Bronchial epithelial cell (primary cell): Measurements from ENCODE around the gene CHI3L2. TPM values are rescaled to one million over a fixed set of nuclear protein-coding genes. Genes with fewer than 3 reads are reported as not detected.
A peak's percentile ranks its signal among the peaks of the same experiment; 100 is the strongest.

ENCODE experiments used
- DNase-seq: peaks from one replicate; pipeline ENCODE4 v3.0.0-alpha.2; 2010; ENCODE audit warnings: low read depth
- FAIRE-seq: peaks from 2 replicates; lab custom pipeline; 2011; peaks lifted over from hg19 to GRCh38; lab: Jason Lieb, UNC
- H3K27me3 ChIP-seq: 2 replicates; pipeline ENCODE4 v1.5.1; 2011; ENCODE audit warnings: low read length; ENCODE audit not compliant: control insufficient read depth, insufficient read depth
- H3K36me3 ChIP-seq: 2 replicates; pipeline ENCODE4 v1.5.1; 2011; ENCODE audit warnings: low read length; ENCODE audit not compliant: control insufficient read depth, insufficient read depth
- H3K4me3 ChIP-seq: 2 replicates; pipeline ENCODE4 v1.5.1; 2011; ENCODE audit warnings: mild to moderate bottlenecking, low read depth, low read length, control low read depth
- total RNA-seq: library from RNA; depleted of rRNA; stranded (reverse); fragments of >200 nt; gene quantifications from 2 replicates; pipeline ENCODE4 v1.2.1, GENCODE V29; 2014
- TF ChIP-seq, protein P1 (sequence below): IDR thresholded peaks from 2 replicates; pipeline ENCODE4 v1.5.1; 2011; ENCODE audit warnings: mild to moderate bottlenecking, moderate library complexity, low read length, control low read depth, inconsistent platforms; ENCODE audit not compliant: insufficient read depth, severe bottlenecking

CHI3L2 gene
- total RNA-seq, 1 donor from 2014 or later = not detected

GRCh38 chr1:111225717-111226400 is 1.7 kb upstream of the CHI3L2 start:
- no peak for FAIRE-seq
- no peak for DNase-seq
- Histone ChIP-seq H3K27me3 (no peaks in the 10 kb centered on the region), H3K4me3 (no peak overlapping the region), H3K36me3 (no peaks in the 10 kb centered on the region)
- TF ChIP-seq, protein P1, sequence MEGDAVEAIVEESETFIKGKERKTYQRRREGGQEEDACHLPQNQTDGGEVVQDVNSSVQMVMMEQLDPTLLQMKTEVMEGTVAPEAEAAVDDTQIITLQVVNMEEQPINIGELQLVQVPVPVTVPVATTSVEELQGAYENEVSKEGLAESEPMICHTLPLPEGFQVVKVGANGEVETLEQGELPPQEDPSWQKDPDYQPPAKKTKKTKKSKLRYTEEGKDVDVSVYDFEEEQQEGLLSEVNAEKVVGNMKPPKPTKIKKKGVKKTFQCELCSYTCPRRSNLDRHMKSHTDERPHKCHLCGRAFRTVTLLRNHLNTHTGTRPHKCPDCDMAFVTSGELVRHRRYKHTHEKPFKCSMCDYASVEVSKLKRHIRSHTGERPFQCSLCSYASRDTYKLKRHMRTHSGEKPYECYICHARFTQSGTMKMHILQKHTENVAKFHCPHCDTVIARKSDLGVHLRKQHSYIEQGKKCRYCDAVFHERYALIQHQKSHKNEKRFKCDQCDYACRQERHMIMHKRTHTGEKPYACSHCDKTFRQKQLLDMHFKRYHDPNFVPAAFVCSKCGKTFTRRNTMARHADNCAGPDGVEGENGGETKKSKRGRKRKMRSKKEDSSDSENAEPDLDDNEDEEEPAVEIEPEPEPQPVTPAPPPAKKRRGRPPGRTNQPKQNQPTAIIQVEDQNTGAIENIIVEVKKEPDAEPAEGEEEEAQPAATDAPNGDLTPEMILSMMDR = no peak

DNA sequence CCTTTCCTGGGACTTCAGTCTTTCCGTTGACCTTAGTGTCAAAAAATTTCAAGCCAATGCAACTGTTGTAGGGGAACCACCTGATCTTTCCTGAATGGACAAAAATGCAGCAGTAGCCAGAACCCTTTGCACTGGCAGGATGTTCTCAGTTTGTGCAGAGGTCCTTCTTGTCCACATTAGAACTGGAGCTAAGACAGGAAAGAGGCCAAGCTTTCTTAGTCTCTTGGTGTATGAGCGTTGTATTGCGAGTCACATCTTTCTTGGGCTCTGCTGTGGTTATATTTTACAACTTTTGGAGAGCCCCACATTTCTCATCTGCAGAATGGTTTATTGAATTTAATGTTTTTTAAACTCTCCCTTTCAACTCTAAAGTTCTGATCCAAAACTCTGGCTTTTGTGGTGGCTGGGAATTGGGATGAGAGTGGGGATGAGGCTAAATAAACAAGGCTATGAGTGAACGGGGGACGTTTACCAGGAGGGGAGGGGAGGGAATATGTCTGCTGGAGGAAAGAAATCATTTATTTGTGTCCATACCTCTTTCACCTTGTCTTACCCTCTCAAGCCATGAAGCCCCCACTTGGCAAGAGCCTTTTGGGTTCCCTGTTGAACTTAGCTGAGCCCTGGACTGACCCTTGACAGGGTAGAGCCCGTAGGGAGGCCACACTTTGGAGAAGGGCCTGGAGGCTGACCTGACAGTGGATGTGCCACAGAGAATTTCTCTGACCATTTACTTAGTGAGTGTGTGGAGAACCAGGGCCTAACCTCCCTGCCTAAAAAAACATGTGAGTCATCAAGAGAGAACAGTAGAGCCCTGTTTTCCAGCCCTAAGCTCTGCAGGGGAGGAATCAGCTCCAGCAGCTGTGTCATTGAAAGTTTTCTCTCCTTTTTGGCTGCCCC is 586 bp downstream of the CHI3L2 start:
- H3K4me3 ChIP-seq = no peak overlapping the region
- H3K36me3 ChIP-seq = no peaks in the 10 kb centered on the region
- FAIRE-seq = no peak
- DNase-seq = peak; percentile 70
- TF ChIP-seq, protein P1 = no peak
- H3K27me3 ChIP-seq = no peaks in the 10 kb centered on the region

DNA sequence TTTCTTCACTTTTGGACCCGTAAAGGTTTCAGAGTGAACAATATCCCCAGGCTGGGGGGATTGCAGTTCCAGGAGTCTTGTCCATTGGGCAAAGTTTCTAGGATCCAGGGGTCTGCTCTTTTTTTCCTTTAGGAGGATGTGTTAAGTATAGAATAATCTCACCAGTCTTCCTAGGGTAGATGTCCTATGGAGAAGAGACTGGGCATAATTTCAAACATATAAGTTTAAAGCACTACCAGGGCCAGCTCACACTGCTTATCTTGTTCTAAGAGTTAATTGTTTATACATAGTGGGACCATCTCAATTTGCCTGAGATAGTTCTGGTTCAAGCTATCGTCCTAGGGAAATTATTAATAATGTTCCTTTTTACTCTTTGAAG is 1.2 kb downstream of the CHI3L2 start:
- TF ChIP-seq, protein P1 = no peak
- DNase-seq = no peak
- no peaks in the 10 kb centered on the region for H3K36me3 ChIP-seq
- H3K4me3 ChIP-seq = no peak overlapping the region
- no peak for FAIRE-seq
- H3K27me3 ChIP-seq = no peaks in the 10 kb centered on the region

- DNase-seq = no peak
- Histone ChIP-seq H3K27me3 (no peaks in the 10 kb centered on the region), H3K4me3 (no peak overlapping the region), H3K36me3 (no peaks in the 10 kb centered on the region)
- FAIRE-seq = no peak
- TF ChIP-seq, protein P1 = no peak
Observed at GRCh38 chr1:111232134-111232533, 4.6 kb downstream of the CHI3L2 start.

- TF ChIP-seq, protein P1 = no peak
- no peaks in the 10 kb centered on the region for H3K36me3 ChIP-seq
- no peak overlapping the region for H3K4me3 ChIP-seq
- FAIRE-seq (no peak), DNase-seq (peak; percentile 62)
- no peaks in the 10 kb centered on the region for H3K27me3 ChIP-seq
Observed at GRCh38 chr1:111234258-111234657, 6.7 kb downstream of the CHI3L2 start.
